Measurements from ENCODE around the gene SHC4.

DNA sequence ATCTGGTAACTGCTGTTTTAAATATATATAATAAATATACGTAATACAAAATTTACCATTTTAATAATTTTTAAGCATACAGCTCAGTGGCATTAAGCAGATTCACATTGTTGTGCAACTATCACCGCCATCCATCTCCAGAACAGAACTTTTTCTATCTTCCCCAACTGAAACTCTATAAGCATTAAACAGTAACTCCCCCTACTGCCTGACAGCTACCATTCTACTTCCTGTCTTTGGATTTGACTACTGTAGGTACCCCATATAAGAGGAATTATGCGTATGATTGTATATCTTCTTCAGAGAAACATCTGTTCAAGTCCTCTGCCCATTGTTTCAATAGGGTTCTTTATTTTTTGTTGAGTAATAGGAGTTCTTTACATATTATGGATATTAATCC lies 49.0 kb downstream of the SHC4 start:
- TF ChIP-seq, protein P1, sequence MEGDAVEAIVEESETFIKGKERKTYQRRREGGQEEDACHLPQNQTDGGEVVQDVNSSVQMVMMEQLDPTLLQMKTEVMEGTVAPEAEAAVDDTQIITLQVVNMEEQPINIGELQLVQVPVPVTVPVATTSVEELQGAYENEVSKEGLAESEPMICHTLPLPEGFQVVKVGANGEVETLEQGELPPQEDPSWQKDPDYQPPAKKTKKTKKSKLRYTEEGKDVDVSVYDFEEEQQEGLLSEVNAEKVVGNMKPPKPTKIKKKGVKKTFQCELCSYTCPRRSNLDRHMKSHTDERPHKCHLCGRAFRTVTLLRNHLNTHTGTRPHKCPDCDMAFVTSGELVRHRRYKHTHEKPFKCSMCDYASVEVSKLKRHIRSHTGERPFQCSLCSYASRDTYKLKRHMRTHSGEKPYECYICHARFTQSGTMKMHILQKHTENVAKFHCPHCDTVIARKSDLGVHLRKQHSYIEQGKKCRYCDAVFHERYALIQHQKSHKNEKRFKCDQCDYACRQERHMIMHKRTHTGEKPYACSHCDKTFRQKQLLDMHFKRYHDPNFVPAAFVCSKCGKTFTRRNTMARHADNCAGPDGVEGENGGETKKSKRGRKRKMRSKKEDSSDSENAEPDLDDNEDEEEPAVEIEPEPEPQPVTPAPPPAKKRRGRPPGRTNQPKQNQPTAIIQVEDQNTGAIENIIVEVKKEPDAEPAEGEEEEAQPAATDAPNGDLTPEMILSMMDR (IDR thresholded peaks at IDR 0.05), result no peak
- TF ChIP-seq POLR2A (IDR thresholded peaks at IDR 0.05) (no peak), POLR2AphosphoS5 (IDR thresholded peaks at IDR 0.05) (no peak), EP300 (IDR thresholded peaks at IDR 0.05) (no peak)
